Hepatocyte (in vitro differentiated cells): ENCODE measurements around the gene FNDC3B.

Source experiments
- EZH2 ChIP-seq: fragments of 200-600 bp; sonication (generic); IDR thresholded peaks from 2 replicates; pipeline ENCODE4 v1.6.1; 2016; ENCODE audit warnings: antibody characterized with exemption, mild to moderate bottlenecking, borderline replicate concordance
- TF ChIP-seq, protein P1 (sequence below): fragments of 200-600 bp; sonication (generic); IDR thresholded peaks from 2 replicates; pipeline ENCODE4 v1.5.1; 2016; ENCODE audit warnings: antibody characterized with exemption, mild to moderate bottlenecking; ENCODE audit not compliant: poor library complexity

DNA sequence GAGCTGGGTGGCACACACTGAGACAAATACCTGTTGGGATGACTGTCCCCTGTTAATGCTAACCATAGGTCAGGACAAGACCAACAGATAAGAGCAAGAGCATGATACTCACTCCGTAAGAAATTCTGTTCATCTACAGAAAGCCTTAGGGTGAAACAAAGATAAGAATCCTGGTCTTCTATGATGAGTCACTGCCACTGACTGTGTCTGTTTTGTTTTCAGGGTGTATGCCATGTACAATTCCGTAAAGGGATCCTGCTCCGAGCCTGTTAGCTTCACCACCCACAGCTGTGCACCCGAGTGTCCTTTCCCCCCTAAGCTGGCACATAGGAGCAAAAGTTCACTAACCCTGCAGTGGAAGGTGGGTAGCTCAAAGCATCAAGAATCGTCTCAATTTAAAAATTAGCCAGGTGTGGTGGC lies 267.8 kb downstream of the FNDC3B start:
- TF ChIP-seq, protein P1, sequence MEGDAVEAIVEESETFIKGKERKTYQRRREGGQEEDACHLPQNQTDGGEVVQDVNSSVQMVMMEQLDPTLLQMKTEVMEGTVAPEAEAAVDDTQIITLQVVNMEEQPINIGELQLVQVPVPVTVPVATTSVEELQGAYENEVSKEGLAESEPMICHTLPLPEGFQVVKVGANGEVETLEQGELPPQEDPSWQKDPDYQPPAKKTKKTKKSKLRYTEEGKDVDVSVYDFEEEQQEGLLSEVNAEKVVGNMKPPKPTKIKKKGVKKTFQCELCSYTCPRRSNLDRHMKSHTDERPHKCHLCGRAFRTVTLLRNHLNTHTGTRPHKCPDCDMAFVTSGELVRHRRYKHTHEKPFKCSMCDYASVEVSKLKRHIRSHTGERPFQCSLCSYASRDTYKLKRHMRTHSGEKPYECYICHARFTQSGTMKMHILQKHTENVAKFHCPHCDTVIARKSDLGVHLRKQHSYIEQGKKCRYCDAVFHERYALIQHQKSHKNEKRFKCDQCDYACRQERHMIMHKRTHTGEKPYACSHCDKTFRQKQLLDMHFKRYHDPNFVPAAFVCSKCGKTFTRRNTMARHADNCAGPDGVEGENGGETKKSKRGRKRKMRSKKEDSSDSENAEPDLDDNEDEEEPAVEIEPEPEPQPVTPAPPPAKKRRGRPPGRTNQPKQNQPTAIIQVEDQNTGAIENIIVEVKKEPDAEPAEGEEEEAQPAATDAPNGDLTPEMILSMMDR, result no peak
- TF ChIP-seq EZH2, result no peak
